GM12892 (cell line): Measurements from ENCODE around the gene HRAS.

Source experiments
- DNase-seq: peaks from one replicate; pipeline ENCODE4 v3.0.0; 2011; ENCODE audit not compliant: insufficient read length
- FAIRE-seq: peaks from 2 replicates; lab custom pipeline; 2011; peaks lifted over from hg19 to GRCh38; lab: Jason Lieb, UNC
- POLR2A ChIP-seq: IDR thresholded peaks from 2 replicates; pipeline ENCODE4 v1.6.1; 2011; ENCODE audit warnings: low read depth, low read length, control low read depth
- POLR2AphosphoS5 ChIP-seq: IDR thresholded peaks from 2 replicates; pipeline ENCODE4 v1.6.1; 2011; ENCODE audit warnings: low read depth, low read length, control low read depth
- TAF1 ChIP-seq: IDR thresholded peaks from 2 replicates; pipeline ENCODE4 v1.6.1; 2011; ENCODE audit warnings: low read depth, mild to moderate bottlenecking, control low read depth, low read length, borderline replicate concordance

HRAS gene

GRCh38 chr11:490930-491260 is 44.5 kb downstream of the HRAS start:
- FAIRE-seq (no peak), DNase-seq (no peak)
- no peak for TF ChIP-seq POLR2A

- DNase-seq (peak; percentile 23), FAIRE-seq (no peak)
- TF ChIP-seq POLR2AphosphoS5 (no peak), POLR2A (no peak), TAF1 (no peak)
Measured at GRCh38 chr11:490186-490929, 45.0 kb downstream of the HRAS start.

DNA sequence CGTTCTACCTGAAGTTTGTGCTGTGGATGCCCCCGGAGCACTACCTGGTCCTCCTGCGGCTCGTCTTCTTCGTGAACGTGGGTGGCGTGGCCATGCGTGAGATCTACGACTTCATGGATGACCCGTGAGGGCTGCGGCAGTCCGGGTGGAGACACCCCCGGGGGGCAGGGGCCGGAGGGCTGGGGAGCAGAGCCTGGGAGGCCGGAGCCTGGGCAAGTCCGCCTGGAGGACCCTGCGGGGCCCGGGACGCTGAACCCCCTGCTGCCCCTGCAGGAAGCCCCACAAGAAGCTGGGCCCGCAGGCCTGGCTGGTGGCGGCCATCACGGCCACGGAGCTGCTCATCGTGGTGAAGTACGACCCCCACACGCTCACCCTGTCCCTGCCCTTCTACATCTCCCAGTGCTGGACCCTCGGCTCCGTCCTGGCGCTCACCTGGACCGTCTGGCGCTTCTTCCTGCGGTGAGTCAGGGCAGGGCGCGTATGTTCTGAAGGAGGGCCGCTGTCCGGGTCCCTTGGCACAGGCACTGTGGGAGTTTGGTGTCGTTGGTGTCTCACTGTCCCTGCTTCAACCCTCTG is 45.7 kb downstream of the HRAS start:
- FAIRE-seq, result no peak
- no peak for TF ChIP-seq POLR2AphosphoS5
- TF ChIP-seq TAF1, result no peak
- no peak for TF ChIP-seq POLR2A
- peak; percentile 15 for DNase-seq

- no peak for TF ChIP-seq POLR2AphosphoS5
- TF ChIP-seq POLR2A, result no peak
- TF ChIP-seq TAF1, result no peak
- DNase-seq (peak; percentile 25), FAIRE-seq (no peak)
Measured at GRCh38 chr11:488992-489391, 46.4 kb downstream of the HRAS start.

- no peak for TF ChIP-seq POLR2AphosphoS5
- no peak for TF ChIP-seq TAF1
- no peak for TF ChIP-seq POLR2A
- peak; percentile 10 for DNase-seq
- no peak for FAIRE-seq
Measured at GRCh38 chr11:488579-488978, 46.8 kb downstream of the HRAS start.

DNA sequence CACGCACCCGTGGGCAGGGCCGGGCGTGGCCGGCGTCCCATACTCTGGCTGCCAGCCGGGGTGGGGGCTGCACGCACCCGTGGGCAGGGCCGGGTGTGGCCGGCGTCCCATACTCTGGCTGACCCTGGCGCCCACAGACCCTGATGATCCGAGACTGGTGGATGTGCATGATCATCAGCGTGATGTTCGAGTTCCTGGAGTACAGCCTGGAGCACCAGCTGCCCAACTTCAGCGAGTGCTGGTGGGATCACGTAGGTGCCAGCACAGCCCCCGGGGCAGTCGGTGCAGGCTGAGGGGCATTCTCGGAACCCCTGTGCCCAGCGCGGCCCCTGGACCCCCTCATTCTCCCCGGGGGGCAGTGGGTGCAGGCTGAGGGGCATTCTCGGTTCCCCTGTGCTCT is 47.3 kb downstream of the HRAS start:
- peak; percentile 14 for DNase-seq
- no peak for TF ChIP-seq POLR2AphosphoS5
- TF ChIP-seq POLR2A, result no peak
- no peak for TF ChIP-seq TAF1
- no peak for FAIRE-seq

- DNase-seq (peak; percentile 13), FAIRE-seq (no peak)
- TF ChIP-seq POLR2AphosphoS5 (no peak), TAF1 (no peak)
Measured at GRCh38 chr11:487571-488021, 47.8 kb downstream of the HRAS start.

DNA sequence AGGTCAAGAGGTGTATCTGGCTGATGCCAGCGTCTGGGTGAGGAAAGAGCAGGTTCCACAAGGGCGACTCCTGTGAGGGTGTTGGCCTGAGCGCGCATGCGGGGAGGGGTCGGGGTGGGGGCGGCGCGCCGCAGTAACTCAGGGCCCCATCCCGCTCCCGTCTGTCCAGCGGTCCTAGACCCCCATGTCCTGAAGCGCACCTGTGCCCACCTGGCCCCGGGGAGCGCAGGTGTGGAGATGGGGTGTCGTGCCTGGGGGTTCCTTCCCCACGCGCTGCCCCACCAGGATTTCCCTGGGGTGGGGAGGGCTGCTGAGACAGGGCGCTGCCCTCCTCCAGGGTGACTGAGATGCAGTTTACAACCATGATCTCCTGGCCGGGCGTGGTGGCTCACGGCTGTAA is 49.2 kb downstream of the HRAS start:
- TF ChIP-seq TAF1, result no peak
- TF ChIP-seq POLR2AphosphoS5, result no peak
- TF ChIP-seq POLR2A, result no peak
- FAIRE-seq (no peak), DNase-seq (no peak)

GRCh38 chr11:484616-485015 is 50.8 kb downstream of the HRAS start:
- FAIRE-seq (peak; percentile 77), DNase-seq (no peak)
- TF ChIP-seq TAF1 (no peak), POLR2AphosphoS5 (no peak), POLR2A (no peak)
